ACC112 (cell line): ENCODE measurements around the gene RNLS.
"Not testable (repeated sequence)": the region's sequence is repeated elsewhere in the genome, so short reads cannot be mapped to it uniquely, and the experiment has no call there.

Source experiments
- H2AFZ ChIP-seq: fragments of 200-600 bp; sonication (generic); one replicate; pipeline ENCODE4 v1.6.0; 2017; ENCODE audit warnings: antibody characterized with exemption, low read length; ENCODE audit not compliant: unreplicated experiment
- H3K27ac ChIP-seq: fragments of 200-600 bp; sonication (generic); 2 replicates; pipeline ENCODE4 v1.5.1; 2014; ENCODE audit warnings: low read depth, mild to moderate bottlenecking, antibody characterized with exemption, low read length, moderate library complexity
- H3K27me3 ChIP-seq: fragments of 200-600 bp; sonication (generic); 2 replicates; pipeline ENCODE4 v1.6.1; 2014; ENCODE audit warnings: mild to moderate bottlenecking, antibody characterized with exemption, low read length, moderate library complexity, mixed read lengths; ENCODE audit not compliant: insufficient read depth
- H3K36me3 ChIP-seq: fragments of 200-600 bp; sonication (generic); 2 replicates; pipeline ENCODE4 v1.6.1; 2016; ENCODE audit warnings: mild to moderate bottlenecking, antibody characterized with exemption, low read length, moderate library complexity, mixed read lengths; ENCODE audit not compliant: insufficient read depth
- H3K4me1 ChIP-seq: fragments of 200-600 bp; sonication (generic); one replicate; pipeline ENCODE4 v1.6.1; 2016; ENCODE audit warnings: low read length, mixed read lengths; ENCODE audit not compliant: insufficient read depth, unreplicated experiment, control insufficient read depth
- H3K4me3 ChIP-seq: fragments of 200-600 bp; sonication (generic); 2 replicates; pipeline ENCODE4 v1.5.1; 2014; ENCODE audit warnings: mild to moderate bottlenecking, low read depth, low read length
- H3K79me2 ChIP-seq: fragments of 200-600 bp; sonication (generic); one replicate; pipeline ENCODE4 v1.6.0; 2016; ENCODE audit warnings: low read length; ENCODE audit not compliant: control insufficient read depth, unreplicated experiment, insufficient read depth

RNLS gene

GRCh38 chr10:88372881-88373592 is 210.1 kb downstream of the RNLS start:
- no peak overlapping the region for H3K27ac ChIP-seq
- no peak overlapping the region for H2AFZ ChIP-seq
- no peaks in the 10 kb centered on the region for H3K36me3 ChIP-seq
- H3K4me3 ChIP-seq: no peak overlapping the region
- no peaks in the 10 kb centered on the region for H3K4me1 ChIP-seq
- no peaks in the 10 kb centered on the region for H3K27me3 ChIP-seq
- H3K79me2 ChIP-seq: no peaks in the 10 kb centered on the region

GRCh38 chr10:88372051-88372715 is 210.9 kb downstream of the RNLS start:
- Histone ChIP-seq H3K27ac (no peak overlapping the region), H3K79me2 (no peaks in the 10 kb centered on the region), H3K27me3 (no peaks in the 10 kb centered on the region), H3K4me1 (no peaks in the 10 kb centered on the region), H3K4me3 (no peak overlapping the region), H3K36me3 (no peaks in the 10 kb centered on the region), H2AFZ (no peak overlapping the region)

GRCh38 chr10:88370713-88371112 is 212.4 kb downstream of the RNLS start:
- no peaks in the 10 kb centered on the region for H3K27me3 ChIP-seq
- H3K4me1 ChIP-seq: no peaks in the 10 kb centered on the region
- no peak overlapping the region for H2AFZ ChIP-seq
- no peaks in the 10 kb centered on the region for H3K36me3 ChIP-seq
- no peak overlapping the region for H3K4me3 ChIP-seq
- no peaks in the 10 kb centered on the region for H3K79me2 ChIP-seq
- H3K27ac ChIP-seq: no peak overlapping the region

GRCh38 chr10:88366772-88367171 is 216.3 kb downstream of the RNLS start:
- Histone ChIP-seq H3K27ac (no peak overlapping the region), H3K4me1 (no peaks in the 10 kb centered on the region), H3K4me3 (no peak overlapping the region), H2AFZ (no peak overlapping the region), H3K36me3 (no peaks in the 10 kb centered on the region), H3K79me2 (no peaks in the 10 kb centered on the region), H3K27me3 (no peaks in the 10 kb centered on the region)

- Histone ChIP-seq H3K27me3 (no peaks in the 10 kb centered on the region), H3K36me3 (no peaks in the 10 kb centered on the region), H2AFZ (no peak overlapping the region), H3K4me1 (no peaks in the 10 kb centered on the region), H3K27ac (no peak overlapping the region), H3K4me3 (no peak overlapping the region), H3K79me2 (no peaks in the 10 kb centered on the region)
These were observed 220.9 kb downstream of the RNLS start for GRCh38 chr10:88361995-88362807.

- no peak overlapping the region for H2AFZ ChIP-seq
- no peak overlapping the region for H3K27ac ChIP-seq
- H3K79me2 ChIP-seq: no peaks in the 10 kb centered on the region
- no peak overlapping the region for H3K4me3 ChIP-seq
- no peaks in the 10 kb centered on the region for H3K4me1 ChIP-seq
- no peaks in the 10 kb centered on the region for H3K36me3 ChIP-seq
- no peaks in the 10 kb centered on the region for H3K27me3 ChIP-seq
These were observed 221.6 kb downstream of the RNLS start for GRCh38 chr10:88361494-88361893.

GRCh38 chr10:88355750-88356149 is 227.4 kb downstream of the RNLS start:
- not testable (repeated sequence) for H3K36me3 ChIP-seq

GRCh38 chr10:88347597-88348304 is 235.4 kb downstream of the RNLS start:
- no peak overlapping the region for H3K4me3 ChIP-seq
- H3K27me3 ChIP-seq: no peaks in the 10 kb centered on the region
- H2AFZ ChIP-seq: no peak overlapping the region
- no peaks in the 10 kb centered on the region for H3K79me2 ChIP-seq
- no peaks in the 10 kb centered on the region for H3K4me1 ChIP-seq
- H3K27ac ChIP-seq: no peak overlapping the region
- no peaks in the 10 kb centered on the region for H3K36me3 ChIP-seq

More at GRCh38 chr10:88355750-88356149, 227.4 kb downstream of the RNLS start:
- H3K4me1 ChIP-seq, H3K79me2 ChIP-seq, H2AFZ ChIP-seq, H3K27ac ChIP-seq, H3K27me3 ChIP-seq, H3K4me3 ChIP-seq: not testable (repeated sequence)

- H2AFZ ChIP-seq: no peak overlapping the region
- H3K27ac ChIP-seq: no peak overlapping the region
- no peaks in the 10 kb centered on the region for H3K4me1 ChIP-seq
- no peaks in the 10 kb centered on the region for H3K27me3 ChIP-seq
- H3K79me2 ChIP-seq: no peaks in the 10 kb centered on the region
- H3K36me3 ChIP-seq: no peaks in the 10 kb centered on the region
- H3K4me3 ChIP-seq: no peak overlapping the region
These were observed 236.1 kb downstream of the RNLS start for GRCh38 chr10:88347022-88347421.

GRCh38 chr10:88346144-88346977 is 236.8 kb downstream of the RNLS start:
- H3K79me2 ChIP-seq: no peaks in the 10 kb centered on the region
- no peaks in the 10 kb centered on the region for H3K4me1 ChIP-seq
- H3K27ac ChIP-seq: no peak overlapping the region
- no peaks in the 10 kb centered on the region for H3K27me3 ChIP-seq
- no peaks in the 10 kb centered on the region for H3K36me3 ChIP-seq
- no peak overlapping the region for H2AFZ ChIP-seq
- no peak overlapping the region for H3K4me3 ChIP-seq
